CD4-positive, alpha-beta T cell (primary cell): ENCODE results near the gene CENPF. TPM values are rescaled to one million over a fixed set of nuclear protein-coding genes. Genes with fewer than 3 reads are reported as not detected.

Experiments
- ATAC-seq: fragments of 200-7000 bp; cut with Tn5 transposase; one replicate; pipeline ENCODE4 v1.10.0; 2022; ENCODE audit warnings: mild to moderate bottlenecking; ENCODE audit not compliant: poor library complexity
- CTCF ChIA-PET: fragments of 350-600 bp; sonication (Branson Sonifier 250); formaldehyde crosslinking; loops from one replicate; lab custom pipeline; 2021; ENCODE audit warnings: antibody characterized with exemption, inconsistent platforms; lab: Charles Lee
- POLR2A ChIA-PET: fragments of 350-600 bp; sonication (Branson Sonifier 250); formaldehyde crosslinking; loops from one replicate; lab custom pipeline; 2021; ENCODE audit warnings: antibody characterized with exemption, inconsistent platforms; lab: Charles Lee
- DNase-seq, 14 experiments: peaks; one replicate each; pipeline ENCODE4 v3.0.0-alpha.2; 2013 to 2020; ENCODE audit warnings: mixed read lengths in 2 of 14
- H3K27ac ChIP-seq, 2 donors: one replicate each; pipeline versions ENCODE4 v1.5.1 to v1.7.0; 2013; ENCODE audit warnings: low read length in 2 of 2, low read depth in 1 of 2, mild to moderate bottlenecking in 1 of 2
- H3K27me3 ChIP-seq, 2 experiments: 1 replicate in 1 of 2; 2 replicates in 1 of 2; pipeline versions ENCODE4 v1.6.1 to v1.7.0; 2013; ENCODE audit warnings: low read length in 2 of 2, control low read depth in 1 of 2, mild to moderate bottlenecking in 1 of 2, moderate library complexity in 1 of 2; ENCODE audit not compliant: insufficient read depth in 2 of 2, control insufficient read depth in 1 of 2
- H3K36me3 ChIP-seq: one replicate; pipeline ENCODE4 v1.6.1; 2013; ENCODE audit warnings: low read length, control low read depth; ENCODE audit not compliant: insufficient read depth
- H3K4me1 ChIP-seq: one replicate; pipeline ENCODE4 v1.6.1; 2013; ENCODE audit warnings: low read length, control low read depth; ENCODE audit not compliant: insufficient read depth
- H3K4me3 ChIP-seq: one replicate; pipeline ENCODE4 v1.5.1; 2013; ENCODE audit warnings: mild to moderate bottlenecking, low read length, moderate library complexity
- H3K9me3 ChIP-seq, 2 experiments: 1 replicate in 1 of 2; 2 replicates in 1 of 2; pipeline versions ENCODE4 v1.6.1 to v1.7.0; 2013; ENCODE audit warnings: low read length in 2 of 2, mild to moderate bottlenecking in 2 of 2, control low read depth in 1 of 2, moderate library complexity in 1 of 2; ENCODE audit not compliant: control insufficient read depth in 1 of 2, insufficient read depth in 1 of 2
- H3K27ac Mint-ChIP-seq: one replicate; pipeline ENCODE4 v1.8.0; 2020; ENCODE audit warnings: mixed read lengths
- H3K27me3 Mint-ChIP-seq: one replicate; pipeline ENCODE4 v1.8.0; 2021; ENCODE audit warnings: mixed read lengths
- H3K36me3 Mint-ChIP-seq: one replicate; pipeline ENCODE4 v1.8.0; 2021; ENCODE audit warnings: low read depth, mixed read lengths
- H3K4me1 Mint-ChIP-seq: one replicate; pipeline ENCODE4 v1.8.0; 2021; ENCODE audit warnings: low read depth, mixed read lengths
- H3K4me3 Mint-ChIP-seq: one replicate; pipeline ENCODE4 v1.8.0; 2020; ENCODE audit warnings: mild to moderate bottlenecking, mixed read lengths
- H3K9me3 Mint-ChIP-seq: one replicate; pipeline ENCODE4 v1.8.0; 2020; ENCODE audit warnings: mixed read lengths
- intact Hi-C, 2 experiments: fragments of 100-400 bp; cut with DNase I in 1 of 2; cut with micrococcal nuclease in 1 of 2; formaldehyde crosslinking; loops; one replicate each; pipeline versions ENCODE4 v1.15.1 to v1.9.0; 2023 to 2025; cut with DNase I, micrococcal nuclease
- polyA plus RNA-seq, 2 donors: library from polyadenylated mRNA; unstranded; fragments of 120-200 nt; gene quantifications; one replicate each; pipeline ENCODE4 v1.2.1, GENCODE V29; 2013
- total RNA-seq, 174 experiments: library from RNA in 2 of 174; stranded (reverse) in 2 of 174; gene quantifications; one replicate each; pipeline ENCODE4 v1.2.3 and lab custom pipeline; 2021 to 2026
- TF ChIP-seq, protein P1 (sequence below): fragments of 200-600 bp; IDR thresholded peaks from one replicate; pipeline ENCODE4 v1.8.0; 2022; ENCODE audit warnings: antibody characterized with exemption, mild to moderate bottlenecking

The CENPF gene, protein sequence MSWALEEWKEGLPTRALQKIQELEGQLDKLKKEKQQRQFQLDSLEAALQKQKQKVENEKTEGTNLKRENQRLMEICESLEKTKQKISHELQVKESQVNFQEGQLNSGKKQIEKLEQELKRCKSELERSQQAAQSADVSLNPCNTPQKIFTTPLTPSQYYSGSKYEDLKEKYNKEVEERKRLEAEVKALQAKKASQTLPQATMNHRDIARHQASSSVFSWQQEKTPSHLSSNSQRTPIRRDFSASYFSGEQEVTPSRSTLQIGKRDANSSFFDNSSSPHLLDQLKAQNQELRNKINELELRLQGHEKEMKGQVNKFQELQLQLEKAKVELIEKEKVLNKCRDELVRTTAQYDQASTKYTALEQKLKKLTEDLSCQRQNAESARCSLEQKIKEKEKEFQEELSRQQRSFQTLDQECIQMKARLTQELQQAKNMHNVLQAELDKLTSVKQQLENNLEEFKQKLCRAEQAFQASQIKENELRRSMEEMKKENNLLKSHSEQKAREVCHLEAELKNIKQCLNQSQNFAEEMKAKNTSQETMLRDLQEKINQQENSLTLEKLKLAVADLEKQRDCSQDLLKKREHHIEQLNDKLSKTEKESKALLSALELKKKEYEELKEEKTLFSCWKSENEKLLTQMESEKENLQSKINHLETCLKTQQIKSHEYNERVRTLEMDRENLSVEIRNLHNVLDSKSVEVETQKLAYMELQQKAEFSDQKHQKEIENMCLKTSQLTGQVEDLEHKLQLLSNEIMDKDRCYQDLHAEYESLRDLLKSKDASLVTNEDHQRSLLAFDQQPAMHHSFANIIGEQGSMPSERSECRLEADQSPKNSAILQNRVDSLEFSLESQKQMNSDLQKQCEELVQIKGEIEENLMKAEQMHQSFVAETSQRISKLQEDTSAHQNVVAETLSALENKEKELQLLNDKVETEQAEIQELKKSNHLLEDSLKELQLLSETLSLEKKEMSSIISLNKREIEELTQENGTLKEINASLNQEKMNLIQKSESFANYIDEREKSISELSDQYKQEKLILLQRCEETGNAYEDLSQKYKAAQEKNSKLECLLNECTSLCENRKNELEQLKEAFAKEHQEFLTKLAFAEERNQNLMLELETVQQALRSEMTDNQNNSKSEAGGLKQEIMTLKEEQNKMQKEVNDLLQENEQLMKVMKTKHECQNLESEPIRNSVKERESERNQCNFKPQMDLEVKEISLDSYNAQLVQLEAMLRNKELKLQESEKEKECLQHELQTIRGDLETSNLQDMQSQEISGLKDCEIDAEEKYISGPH (N-terminal part only)
- total RNA-seq (1 to 10 TPM; 3.4 to 3.8 TPM), total RNA-seq (lab: John Stamatoyannopoulos, UW) (2.7 to 306 (median 15.4) reads per million in 172 experiments)
- polyA plus RNA-seq (2013, experiment 1 of 2), result 4.4 TPM
- polyA plus RNA-seq (2013, experiment 2 of 2), result 6.2 TPM

DNA sequence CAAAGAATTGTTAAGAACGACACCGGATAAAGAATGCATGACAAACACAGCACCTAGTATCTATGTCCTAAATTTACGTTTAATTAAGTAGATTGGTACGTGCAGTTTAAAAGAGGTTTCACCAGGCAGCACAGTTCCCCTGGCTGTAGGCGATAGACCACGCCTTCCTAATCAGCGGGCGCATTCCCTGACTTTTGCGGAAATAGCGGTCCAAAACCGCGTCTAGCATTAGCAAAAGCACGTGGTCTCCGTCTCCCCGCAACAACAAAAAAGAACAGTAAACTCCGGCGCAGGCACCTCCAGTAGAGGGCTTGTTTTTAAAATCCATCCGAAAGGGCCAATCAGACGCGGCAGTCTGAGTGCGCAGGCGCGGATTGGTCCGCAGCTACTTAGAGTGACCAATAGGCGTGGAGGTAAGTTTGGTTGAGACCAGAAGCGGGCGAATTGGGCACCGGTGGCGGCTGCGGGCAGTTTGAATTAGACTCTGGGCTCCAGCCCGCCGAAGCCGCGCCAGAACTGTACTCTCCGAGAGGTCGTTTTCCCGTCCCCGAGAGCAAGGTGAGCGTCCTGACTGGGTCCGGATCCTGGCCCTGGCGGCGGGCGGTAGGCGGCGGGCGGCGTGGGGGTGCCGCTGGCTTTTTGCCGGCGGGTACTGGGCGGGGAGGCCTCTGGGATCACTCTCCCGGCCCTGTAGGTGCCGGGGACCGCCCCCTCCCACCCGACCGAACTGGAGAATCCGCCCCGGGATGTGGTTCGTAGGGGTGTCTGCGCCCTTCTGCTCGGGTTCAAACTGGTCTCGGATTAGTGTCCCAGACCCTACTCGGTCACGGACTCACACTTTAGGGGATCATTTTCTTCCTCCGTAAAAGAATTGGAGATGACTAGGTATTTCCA, at the start of gene CENPF:
Gene CENPF (plus strand): TSS at position 432 of the 894 bp plus-strand sequence. CDS start 10,560 bp downstream, outside the sequence.
- POLR2A ChIA-PET, result interaction anchor here (0.6 to 3.2 kb wide), 2 partner anchors 37 to 1003 kb away, joined by 3 to 7 read pairs; no protein-coding TSS in a partner anchor
- peak; percentile 84 to 98 (median 90) for DNase-seq
- intact Hi-C loops, result loop anchor here (1.0 to 2.0 kb wide), 2 partner anchors 25 to 322 kb away; partner anchors contain the start of gene SMYD2 (in 1 of the 2)

DNA sequence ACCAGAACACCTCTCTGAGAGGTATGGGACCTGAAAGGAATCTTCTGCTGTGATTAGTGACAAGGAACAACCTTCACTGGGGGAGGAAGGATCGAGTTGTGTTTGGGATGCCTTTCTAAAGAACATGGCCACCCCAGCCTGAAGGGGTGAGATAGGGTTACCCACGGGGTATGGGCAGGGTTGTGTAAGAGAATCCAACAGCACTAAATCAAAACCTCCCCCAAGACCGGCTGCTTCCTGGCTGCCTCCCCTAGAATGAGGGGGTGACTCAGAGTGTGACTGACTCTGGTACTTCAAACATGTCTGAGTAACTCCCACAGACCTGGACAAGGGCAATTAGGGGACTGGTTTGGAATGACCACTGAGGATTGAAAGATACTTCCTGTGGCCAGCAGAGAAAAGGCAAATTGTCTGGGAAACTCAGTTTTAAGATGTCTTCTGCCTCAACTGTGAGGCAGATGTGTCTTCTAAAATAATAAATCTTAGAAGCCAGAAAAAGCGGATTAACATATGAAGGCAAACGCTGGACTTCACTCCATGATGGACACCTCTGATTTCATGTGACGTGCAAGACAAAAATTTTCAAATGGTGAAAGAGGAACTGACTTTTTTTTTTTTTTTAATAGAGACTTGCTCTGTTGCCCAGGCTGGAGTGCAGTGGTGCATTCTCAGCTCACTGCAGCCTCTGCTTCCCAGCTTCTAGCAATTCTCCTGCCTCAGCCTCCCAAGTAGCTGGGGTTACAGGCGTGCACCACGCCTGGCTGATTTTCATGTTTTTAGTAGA, 44.9 kb upstream of the CENPF start:
- TF ChIP-seq, protein P1, sequence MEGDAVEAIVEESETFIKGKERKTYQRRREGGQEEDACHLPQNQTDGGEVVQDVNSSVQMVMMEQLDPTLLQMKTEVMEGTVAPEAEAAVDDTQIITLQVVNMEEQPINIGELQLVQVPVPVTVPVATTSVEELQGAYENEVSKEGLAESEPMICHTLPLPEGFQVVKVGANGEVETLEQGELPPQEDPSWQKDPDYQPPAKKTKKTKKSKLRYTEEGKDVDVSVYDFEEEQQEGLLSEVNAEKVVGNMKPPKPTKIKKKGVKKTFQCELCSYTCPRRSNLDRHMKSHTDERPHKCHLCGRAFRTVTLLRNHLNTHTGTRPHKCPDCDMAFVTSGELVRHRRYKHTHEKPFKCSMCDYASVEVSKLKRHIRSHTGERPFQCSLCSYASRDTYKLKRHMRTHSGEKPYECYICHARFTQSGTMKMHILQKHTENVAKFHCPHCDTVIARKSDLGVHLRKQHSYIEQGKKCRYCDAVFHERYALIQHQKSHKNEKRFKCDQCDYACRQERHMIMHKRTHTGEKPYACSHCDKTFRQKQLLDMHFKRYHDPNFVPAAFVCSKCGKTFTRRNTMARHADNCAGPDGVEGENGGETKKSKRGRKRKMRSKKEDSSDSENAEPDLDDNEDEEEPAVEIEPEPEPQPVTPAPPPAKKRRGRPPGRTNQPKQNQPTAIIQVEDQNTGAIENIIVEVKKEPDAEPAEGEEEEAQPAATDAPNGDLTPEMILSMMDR, result no peak
- no peaks in the 10 kb centered on the region for H3K9me3 Mint-ChIP-seq
- H3K4me1 Mint-ChIP-seq, result no peaks in the 10 kb centered on the region
- Histone ChIP-seq H3K27ac (no peak overlapping the region), H3K9me3 (no peaks in the 10 kb centered on the region), H3K4me3 (no peak overlapping the region), H3K36me3 (no peaks in the 10 kb centered on the region), H3K4me1 (no peaks in the 10 kb centered on the region), H3K27me3 (peaks cover 8 to 10% of the 10 kb centered on the region in 2 experiments)
- ChIA-PET POLR2A (no interaction called here), CTCF (no interaction called here)
- no peak overlapping the region for H3K27ac Mint-ChIP-seq
- DNase-seq (no peak), ATAC-seq (no peak)
- H3K27me3 Mint-ChIP-seq, result peaks cover 38% of the 10 kb centered on the region
- no peak overlapping the region for H3K4me3 Mint-ChIP-seq
- intact Hi-C loops, result no loop called here
- no peaks in the 10 kb centered on the region for H3K36me3 Mint-ChIP-seq

More for the DNA sequence above, at the start of gene CENPF:
- peak within 1 kb of the TSS; percentile 67 for H3K4me3 ChIP-seq
- no peaks in the 10 kb centered on the region for H3K36me3 Mint-ChIP-seq
- peak; percentile 98 for ATAC-seq
- peak within 1 kb of the TSS; percentile 45 for H3K27ac Mint-ChIP-seq
- H3K9me3 ChIP-seq, result no peaks in the 10 kb centered on the region
- H3K27me3 ChIP-seq, result no peaks in the 10 kb centered on the region
- no peaks in the 10 kb centered on the region for H3K36me3 ChIP-seq
- H3K4me1 Mint-ChIP-seq, result peaks cover 23% of the 10 kb centered on the region
- no peaks in the 10 kb centered on the region for H3K9me3 Mint-ChIP-seq
- H3K27ac ChIP-seq, result no peak within 1 kb of the TSS
- peaks cover 12% of the 10 kb centered on the region for H3K4me1 ChIP-seq
- TF ChIP-seq, protein P1, result peak; percentile 39
- no peaks in the 10 kb centered on the region for H3K27me3 Mint-ChIP-seq
- CTCF ChIA-PET, result no interaction called here
- peak within 1 kb of the TSS; percentile 93 for H3K4me3 Mint-ChIP-seq
